ENCODE results near the gene GPR107.

The GPR107 gene

DNA sequence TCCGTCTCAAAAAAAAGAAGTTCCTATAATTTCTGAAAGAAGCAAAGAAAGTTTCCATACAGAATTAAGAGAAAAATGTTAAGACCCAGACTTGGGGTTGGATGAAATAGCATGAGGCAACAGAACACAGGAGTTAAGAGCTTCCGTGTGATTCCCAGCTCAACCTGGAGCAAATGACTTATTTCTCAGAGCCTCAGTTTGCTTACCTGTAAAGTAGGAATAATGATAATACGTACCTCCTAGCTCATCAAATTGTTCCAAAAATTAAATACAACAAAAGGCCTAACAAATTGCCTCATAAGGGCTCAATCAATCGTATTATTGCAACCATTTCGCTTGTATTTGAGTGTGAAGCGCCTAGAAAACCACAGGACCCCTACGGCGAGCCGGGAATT, 600 bp upstream of the GPR107 start:
- no peak for DNase-seq (ENCODE audit: low read depth in 4 of 4, low spot score in 1 of 4)

DNA sequence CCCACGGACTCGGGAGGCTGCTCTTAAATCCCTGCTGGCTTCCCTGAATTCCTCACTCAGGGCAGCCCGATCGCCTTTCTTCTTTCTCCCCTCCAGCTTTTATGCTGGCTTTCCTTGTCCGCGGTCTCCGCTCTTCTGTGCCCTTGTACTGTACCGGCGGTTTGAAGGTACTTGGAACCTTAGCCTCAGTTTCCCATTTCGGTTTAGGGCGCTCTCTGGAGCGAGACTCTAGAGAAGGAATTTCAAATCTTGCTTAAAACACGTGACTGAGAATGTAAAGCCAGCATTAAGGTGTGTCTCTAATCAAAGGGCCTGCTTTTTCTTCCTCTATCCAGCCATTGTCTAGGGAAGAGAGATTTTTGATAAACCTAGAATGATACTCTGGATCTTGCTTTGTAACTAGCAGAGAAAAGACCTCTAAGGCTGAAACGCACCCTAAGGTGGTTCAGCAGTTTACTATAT, 650 bp downstream of the GPR107 start:
- DNase-seq (ENCODE audit: low read depth in 4 of 4, low spot score in 1 of 4), result no peak

DNA sequence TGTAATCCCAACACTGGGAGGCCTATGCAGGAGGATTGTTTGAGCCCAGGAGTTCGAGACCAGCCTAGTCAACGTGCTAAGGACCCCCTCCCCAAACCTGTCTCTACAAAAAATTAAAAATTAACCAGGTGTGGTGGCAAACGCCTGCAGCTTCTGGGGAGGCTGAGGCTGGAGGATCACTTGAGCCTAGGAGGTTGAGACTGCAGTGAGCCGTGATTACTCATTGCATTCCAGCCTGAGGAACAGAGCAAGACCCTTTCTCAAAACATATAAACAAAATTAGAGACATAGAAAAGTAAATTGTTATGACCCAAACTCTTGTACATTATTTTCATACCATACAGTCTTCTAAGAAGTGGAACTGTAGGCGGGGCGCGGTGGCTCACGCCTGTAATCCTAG, 1.1 kb downstream of the GPR107 start:
- DNase-seq (ENCODE audit: low read depth in 4 of 4, low spot score in 1 of 4), result no peak

DNA sequence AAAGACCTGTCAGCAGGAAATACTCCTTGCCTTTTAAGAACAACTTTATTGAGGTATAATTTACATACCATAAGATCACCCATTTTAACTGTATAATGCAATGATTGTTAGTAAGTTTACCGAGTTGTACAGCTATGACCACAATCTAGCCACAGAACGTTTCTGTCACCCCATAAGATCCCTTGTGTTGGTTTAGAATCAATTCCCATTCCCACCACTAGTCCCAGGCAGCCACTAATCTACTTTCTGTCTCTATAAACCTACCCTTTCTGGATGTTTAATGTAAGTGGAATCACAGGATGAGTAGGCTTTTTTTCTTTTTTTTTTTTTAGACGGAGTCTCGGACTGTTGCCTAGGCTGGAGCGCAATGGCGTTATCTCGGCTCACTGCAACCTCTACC, 4.4 kb downstream of the GPR107 start:
- no peak for DNase-seq (ENCODE audit: low read depth in 4 of 4, low spot score in 1 of 4)

DNA sequence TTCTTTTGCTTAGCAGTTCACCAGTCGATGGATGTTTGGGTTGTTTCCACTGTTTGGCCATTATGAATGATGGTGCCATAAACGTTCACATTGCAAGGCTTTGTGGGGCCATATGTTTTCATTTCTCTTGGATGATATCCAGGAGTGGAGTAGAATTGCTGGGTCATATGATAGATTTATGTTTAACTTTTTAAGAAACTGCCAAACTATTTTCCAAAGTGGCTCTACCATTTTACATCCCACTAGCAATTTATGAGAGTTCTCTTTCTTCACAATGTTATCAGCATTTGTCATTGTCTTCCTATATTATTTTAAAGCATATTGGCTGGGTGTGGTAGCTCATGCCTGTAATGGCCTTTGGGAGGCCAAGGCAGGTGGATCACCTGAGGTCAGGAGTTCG, 5.2 kb downstream of the GPR107 start:
- no peak for DNase-seq (ENCODE audit: low read depth in 4 of 4, low spot score in 1 of 4)

DNA sequence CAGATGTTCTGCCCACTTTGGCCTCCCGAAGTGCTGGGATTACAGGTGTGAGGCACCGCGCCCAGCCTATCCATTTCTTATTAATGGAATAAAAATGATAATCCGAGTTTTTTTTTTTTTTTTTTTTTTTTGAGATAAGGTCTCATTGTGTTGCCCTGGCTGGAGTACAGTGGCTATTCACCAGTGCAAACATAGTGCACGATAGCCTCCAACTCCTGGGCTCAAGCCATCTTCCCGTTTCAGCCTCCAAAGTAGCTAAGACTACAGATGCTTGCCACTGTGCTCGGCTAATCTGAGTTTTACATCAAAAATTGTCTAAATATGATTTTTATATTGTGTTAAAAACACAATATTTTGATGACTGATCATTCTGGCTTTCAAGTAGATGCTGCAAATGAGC, 6.6 kb downstream of the GPR107 start:
- DNase-seq (ENCODE audit: low read depth in 4 of 4, low spot score in 1 of 4), result no peak

DNA sequence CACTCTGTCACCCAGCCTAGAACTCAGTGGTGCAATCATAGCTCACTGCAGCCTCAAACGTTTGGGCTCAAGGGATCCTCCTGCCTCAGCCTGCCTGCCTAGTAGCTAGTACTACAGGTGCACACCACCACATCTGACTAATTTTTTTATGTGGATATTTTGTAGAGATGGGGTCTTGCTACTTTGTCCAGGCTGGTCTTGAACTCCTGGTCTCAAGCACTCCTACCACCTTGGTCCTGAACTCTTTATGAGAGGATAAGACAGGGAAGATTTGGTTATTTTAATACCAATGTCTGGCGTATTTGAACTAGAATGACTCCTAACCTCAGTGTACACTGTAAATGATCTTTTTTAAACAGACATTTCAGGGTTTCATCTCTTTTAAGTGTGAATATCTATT, 9.0 kb downstream of the GPR107 start:
- no peak for DNase-seq (ENCODE audit: low read depth in 4 of 4, low spot score in 1 of 4)

DNA sequence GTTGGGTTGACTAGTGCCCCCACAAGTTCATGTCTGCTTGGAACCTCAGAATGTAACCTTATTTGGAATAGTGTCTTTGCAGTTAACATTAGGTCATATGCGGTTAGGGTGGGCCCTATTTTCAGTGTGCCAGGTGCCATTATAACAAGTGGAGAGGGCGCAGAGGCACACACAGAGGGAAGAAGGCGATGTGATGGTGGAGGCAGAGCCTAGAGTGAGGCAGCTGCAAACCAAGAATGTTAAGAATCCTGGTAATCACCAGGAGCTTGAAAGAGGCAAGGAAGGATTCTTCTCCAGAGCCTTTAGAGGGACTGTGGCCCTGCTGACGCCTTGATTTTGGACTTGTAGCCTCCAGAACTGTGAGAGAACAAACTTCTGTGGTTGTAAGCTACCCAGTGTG, 10.9 kb downstream of the GPR107 start:
- no peak for DNase-seq (ENCODE audit: low read depth in 4 of 4, low spot score in 1 of 4)

DNA sequence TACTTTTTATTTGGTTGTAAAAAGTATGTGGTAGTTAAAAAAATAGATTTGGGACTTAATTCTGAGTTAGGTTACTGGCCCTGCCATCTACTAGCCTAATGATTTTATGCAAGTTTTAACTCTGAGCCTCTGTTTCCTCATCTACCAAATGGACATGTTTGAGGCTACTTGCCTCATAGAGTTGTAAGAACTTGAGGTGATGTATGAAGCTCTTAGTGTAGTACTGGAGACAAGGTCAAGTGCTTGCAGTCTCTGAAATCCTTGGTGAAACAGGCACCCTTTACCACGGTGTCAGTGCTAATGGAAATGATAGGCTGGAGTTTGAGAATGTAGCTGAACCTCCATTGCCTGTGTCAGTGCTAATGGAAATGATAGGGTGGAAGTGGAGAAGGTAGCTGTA, 15.3 kb downstream of the GPR107 start:
- no peak for DNase-seq (ENCODE audit: low read depth in 4 of 4, low spot score in 1 of 4)

DNA sequence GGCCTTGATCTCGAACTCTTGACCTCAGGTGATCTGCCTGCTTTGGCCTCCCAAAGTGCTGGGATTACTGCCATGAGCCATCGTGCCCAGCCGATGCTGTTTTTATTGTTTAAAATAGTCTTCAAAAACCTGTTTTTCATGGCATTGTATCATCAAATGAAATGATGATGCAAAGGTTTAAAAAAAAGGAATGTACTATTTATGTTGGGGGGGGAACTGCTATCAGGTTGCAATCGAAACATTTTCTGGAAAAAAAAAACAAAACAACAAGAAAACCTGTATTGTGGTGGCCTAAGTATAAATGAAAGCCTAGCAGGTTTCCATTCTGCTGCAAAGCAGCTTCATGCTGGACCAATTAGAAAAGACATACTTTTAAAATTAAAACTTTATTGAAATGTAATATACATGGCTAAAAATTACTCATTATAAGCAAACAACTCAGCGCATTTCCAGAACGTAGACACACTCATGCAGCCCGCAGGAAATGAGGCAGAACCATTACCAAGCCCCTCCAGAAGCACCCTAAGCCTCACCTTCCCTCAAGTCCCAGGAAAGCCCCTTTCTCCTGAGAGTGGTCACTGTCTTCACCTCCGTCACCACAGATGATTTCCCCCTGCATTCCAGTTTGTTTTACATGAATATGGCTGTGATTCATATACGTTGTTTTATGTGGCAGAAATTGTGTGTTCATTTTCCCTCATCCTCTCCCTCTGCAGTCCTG, 19.0 kb downstream of the GPR107 start:
- no peak for DNase-seq (ENCODE audit: low read depth in 4 of 4, low spot score in 1 of 4)

DNA sequence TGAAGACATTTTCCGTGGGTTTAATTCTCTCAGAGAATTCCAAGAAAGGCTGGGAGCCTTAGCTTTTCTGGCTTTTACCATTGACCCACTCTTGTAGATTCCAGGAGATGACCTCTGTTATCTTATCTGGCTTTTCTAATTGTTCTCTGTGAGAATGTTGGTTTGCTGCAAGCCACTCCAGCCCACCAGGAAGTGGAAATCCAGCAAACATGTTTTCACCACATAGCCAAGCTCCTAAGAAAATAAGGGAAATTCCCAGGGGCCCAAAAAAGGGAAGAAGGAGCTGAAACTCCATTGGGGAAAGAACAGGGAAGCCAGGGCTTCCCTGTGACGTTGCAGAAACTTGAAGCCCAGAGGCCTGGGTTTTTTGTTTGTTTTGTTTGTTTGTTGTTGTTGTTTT, 19.7 kb downstream of the GPR107 start:
- no peak for DNase-seq (ENCODE audit: low read depth in 4 of 4, low spot score in 1 of 4)

DNA sequence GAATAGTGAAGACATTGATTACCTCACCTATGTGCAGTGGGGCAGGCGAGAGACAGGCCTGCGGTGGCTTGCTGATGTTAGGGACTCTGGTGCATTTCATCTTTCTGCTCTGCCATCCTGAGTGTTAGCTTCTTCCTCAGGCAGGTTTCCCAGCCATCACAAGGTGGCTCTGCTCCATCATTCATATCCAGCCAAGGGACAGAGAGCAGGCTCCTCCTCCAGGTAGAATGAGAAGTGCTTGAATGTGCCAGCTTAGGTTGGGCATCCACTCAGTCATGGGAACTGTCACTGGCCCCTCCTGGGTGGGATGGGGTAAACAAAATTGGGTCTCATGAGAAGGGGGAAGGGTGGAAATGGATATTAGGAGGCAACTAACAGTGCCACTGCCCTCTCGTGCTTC, 24.8 kb downstream of the GPR107 start:
- DNase-seq (ENCODE audit: low read depth in 4 of 4, low spot score in 1 of 4), result no peak

DNA sequence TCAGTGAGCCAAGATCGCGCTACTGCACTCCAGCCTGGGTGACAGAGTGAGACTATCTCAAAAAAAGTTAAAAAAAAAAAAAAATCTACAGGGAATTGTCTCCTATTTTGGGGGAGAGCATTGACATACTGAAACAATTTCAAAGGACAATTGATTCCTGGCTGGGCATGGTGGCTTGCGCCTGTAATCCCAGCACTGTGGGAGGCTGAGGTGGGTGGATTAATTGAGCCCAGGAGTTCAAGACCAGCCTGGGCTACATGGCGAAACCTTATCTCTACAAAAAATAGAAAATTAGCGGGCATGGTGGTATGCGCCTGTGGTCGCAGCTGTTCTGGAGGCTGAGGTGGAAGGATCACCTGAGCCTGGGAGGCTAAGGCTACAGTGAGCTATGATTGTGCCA, 30.6 kb downstream of the GPR107 start:
- no peak for DNase-seq (ENCODE audit: low read depth in 4 of 4, low spot score in 1 of 4)

DNA sequence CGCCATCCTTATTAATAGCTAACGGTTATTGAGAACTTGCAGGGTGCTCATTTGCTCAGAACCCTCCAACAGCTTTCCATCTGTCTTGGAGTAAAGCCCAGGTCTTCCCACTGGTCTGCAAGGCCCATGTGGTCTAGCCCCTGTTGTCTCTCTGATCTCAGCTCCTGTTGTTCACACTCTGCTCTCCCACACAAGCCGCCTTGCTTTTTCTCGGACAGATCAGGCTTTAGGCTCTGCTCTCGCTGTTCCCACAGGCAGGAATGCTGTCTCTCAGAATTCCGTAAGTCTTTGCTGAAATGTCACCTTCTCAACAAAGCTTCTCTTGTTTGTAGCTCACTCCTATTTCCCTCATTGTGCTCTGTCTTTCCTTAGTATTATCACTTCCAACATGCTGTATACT, 34.3 kb downstream of the GPR107 start:
- DNase-seq (ENCODE audit: low read depth in 4 of 4, low spot score in 1 of 4), result no peak

DNA sequence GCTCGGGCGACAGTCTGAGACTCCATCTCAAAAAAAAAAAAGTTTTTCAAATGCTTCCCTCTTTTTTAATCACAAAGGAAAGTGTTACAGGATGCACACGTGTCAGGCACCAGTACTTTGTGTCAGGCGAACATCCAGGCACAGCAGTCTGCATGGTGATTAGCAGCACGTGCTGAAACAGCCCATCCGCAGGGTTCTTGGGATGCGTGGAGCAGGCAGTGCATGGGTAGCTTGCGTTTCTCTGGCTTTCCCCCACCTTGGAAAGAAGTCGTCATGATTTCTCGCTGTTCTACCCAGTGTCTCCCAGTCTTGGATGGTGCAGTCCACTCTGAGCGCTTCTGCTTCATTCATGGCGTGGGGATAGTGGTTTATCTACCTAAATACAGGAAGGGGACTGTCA, 35.4 kb downstream of the GPR107 start:
- no peak for DNase-seq (ENCODE audit: low read depth in 4 of 4, low spot score in 1 of 4)

DNA sequence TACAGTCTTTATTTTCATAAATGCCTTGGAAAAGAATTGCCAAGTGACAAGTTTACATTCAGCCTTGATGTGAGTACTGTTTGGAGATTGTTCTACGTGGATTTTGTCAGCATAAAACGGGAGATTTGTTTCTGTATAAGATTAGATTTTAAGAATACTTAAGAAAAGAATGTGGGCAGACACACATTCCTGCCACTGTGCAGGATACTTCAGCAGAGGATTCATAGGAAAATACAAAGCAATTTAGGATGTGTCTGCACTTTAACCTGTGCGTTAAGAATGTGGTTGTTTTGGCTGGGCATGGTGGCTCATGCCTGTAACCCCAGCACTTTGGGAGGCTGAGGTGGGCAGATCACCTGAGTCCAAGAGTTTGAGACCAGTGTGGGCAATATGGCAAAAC, 37.2 kb downstream of the GPR107 start:
- no peak for DNase-seq (ENCODE audit: low read depth in 4 of 4, low spot score in 1 of 4)

DNA sequence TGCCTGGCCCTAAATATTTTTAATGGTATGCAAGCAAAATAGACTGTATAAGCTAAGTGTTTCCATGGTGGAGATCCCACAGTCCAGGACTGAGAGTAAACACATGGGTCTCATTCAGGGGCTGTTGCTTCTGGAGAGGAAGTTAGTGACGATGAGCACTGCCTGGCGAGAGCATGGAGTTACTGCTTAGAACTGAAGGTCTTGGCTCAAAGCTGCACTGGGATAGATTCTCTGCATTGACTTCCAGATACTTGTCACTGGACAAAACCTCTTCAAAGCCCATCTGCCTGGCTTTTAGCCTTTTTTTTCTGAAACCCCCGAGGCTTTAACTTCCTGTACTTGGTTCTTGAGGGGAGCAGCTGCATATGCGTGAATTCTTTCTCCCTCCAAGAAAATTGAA, 39.2 kb downstream of the GPR107 start:
- DNase-seq (ENCODE audit: low read depth in 4 of 4, low spot score in 1 of 4), result no peak

DNA sequence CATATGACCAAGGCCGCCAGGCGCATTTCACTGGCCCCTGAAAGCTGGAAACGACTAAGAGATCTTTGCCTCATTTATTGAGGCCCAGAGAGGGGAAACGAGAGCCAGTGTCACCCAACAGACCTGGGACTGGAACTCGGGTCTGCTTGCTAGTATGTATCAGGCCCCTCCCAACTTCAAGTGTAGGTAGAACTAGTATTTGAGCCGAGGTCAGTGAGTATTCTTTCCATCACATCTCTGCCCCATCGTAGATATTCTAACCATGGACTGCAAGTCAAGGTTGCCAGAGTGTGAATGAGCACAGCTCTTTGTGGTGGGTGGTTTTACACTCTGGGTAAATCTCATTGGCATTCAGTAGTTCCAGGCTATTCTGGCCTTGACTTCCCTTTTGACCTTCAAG, 42.2 kb downstream of the GPR107 start:
- no peak for DNase-seq (ENCODE audit: low read depth in 4 of 4, low spot score in 1 of 4)

DNA sequence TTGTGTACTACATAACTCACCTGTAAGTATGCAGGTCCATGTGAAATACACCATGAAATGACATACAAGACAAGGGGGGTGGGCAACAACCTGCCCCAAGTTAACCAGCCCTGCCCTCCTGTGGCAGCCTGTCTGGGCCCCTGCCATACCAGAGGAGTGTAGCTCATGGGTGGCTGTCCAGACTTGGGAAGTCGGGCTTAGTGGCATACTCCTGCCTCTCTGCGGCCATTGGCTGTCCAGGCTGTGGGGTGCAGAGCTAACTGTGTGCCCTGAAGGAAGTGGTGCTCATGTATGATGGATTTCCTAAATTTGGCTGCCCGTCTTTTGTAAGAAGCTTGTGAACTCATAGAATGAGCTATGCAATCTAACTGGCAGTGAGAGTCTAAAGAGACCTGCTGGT, 47.0 kb downstream of the GPR107 start:
- no peak for DNase-seq (ENCODE audit: low read depth in 4 of 4, low spot score in 1 of 4)

DNA sequence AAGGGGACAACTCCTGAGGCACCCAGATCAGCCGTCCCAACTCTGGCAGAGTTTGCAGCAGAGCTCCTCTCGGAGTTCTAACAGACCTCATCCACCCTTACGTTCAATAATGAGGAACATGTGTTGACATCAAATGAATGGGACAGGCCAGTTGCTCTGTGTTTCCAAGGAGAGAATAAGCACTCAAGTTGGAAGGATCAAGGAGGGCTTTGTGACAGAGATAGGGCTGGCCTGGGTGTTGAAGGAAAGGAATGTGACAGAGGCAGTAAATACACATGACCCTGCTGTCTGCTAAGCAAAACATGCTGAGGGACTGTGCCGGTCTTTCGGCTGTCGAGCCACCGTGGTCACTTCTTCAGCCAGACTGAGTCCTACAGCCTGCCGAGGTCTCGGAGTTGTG, 48.2 kb downstream of the GPR107 start:
- DNase-seq (ENCODE audit: low read depth in 4 of 4, low spot score in 1 of 4), result no peak

DNA sequence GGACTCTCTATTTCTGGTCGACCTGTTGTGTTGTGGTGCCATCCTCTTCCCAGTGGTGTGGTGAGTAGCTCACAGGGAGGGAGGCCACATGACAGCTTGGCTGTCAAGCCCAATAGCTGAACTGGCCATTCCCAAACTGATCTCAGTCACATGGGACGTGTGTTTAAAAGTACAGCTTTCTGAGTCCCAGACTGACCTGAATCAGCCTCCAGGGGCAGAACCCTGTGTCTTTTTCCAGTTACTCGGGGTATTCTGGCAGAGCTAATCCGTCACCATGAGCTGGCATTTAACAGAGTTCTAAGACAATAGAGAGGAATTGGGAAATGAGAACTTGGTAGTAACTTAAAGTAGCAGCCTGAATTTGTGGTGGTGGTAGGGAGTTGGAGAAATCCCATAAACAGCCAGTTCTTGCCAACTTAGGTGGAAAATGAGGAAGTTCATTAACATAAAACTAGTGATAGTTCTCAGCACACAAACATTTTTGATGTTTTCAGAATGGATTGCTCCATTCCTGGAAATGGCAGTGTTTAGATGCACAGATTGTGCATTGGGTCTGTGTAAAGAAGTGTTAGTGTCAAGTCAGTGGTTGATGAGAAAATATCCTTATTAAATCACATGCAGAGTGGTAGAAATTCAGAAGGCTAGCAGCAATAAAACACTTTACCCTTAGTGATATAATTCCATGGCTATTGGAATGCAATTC, 50.9 kb downstream of the GPR107 start:
- no peak for DNase-seq (ENCODE audit: low read depth in 4 of 4, low spot score in 1 of 4)

DNA sequence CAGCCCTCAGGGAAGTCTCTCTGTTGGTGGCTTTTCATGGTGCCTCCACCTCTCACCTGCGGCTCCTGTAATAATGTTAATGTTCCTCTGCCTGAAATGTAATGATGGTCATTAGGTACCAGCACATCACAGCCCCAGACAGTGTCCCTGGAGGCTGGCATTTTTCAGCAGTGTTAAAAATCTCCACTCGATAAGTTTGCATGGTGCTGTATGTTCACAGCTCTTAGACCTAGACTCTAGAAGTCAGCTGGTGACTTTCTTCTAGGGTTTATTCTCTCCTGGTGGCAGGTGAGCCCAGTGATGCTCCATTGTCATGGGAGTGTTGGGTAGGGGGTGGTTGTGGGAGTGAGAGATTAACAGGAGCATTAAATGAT, 53.1 kb downstream of the GPR107 start:
- DNase-seq (ENCODE audit: low read depth in 4 of 4, low spot score in 1 of 4), result no peak

DNA sequence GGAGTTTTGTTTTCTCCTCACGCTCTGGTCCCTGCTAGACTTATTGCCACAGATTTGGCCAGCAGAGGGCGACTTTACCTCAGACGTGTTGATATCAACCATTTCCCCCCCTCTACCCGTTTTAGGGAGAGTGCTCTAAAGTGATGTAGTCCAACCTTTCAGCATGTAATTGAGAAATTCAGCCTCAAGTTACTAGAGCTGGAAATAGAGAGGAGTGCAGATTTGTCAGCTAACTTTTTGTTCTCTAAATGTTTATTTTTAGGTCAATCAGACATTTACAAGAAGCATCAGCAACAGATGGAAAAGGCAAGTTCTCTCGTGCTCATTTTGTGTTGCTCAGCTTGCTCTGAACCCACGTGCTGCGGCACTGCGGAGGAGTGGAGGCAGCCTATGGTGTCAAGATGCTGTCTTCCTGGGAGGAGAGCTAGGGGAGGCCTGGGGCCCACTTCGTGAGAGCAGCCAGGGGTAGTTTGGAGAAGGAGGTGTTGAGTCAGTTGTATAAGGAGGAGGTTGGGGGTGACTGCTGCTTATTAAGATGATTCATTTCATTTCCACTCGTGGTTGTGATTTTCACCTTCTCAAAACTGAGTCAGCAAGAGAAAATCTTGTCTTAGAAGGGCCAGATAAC, 53.6 kb downstream of the GPR107 start:
- DNase-seq (ENCODE audit: low read depth in 4 of 4, low spot score in 1 of 4), result peak; percentile 71 to 91 (median 80)

Data from stimulated activated CD4-positive, alpha-beta T cell treated with anti-CD3 and anti-CD28 coated beads, Interleukin-1b, Interleukin-23, amount 100 ng/mL, for 24 hours (primary cell).